ENCODE results near the gene ZRANB2. TPM values are rescaled to one million over a fixed set of nuclear protein-coding genes. Genes with fewer than 3 reads are reported as not detected.

The ZRANB2 gene
- total and polyA plus RNA-seq, 4 donors, result 12.7 to 44.3 (median 30.2) TPM

- no peaks in the 10 kb centered on the region for H3K36me3 ChIP-seq (ENCODE audit: control insufficient read depth in 4 of 4, insufficient read depth in 3 of 4, low read depth in 1 of 4, low read length in 3 of 4)
- H3K9ac ChIP-seq (ENCODE audit: low read depth in 1 of 2, low read length in 2 of 2), result no peak overlapping the region
- no peak overlapping the region for H3K27ac ChIP-seq (ENCODE audit: low read depth in 1 of 2, low read length in 2 of 2)
- TF ChIP-seq SP1 (IDR thresholded peaks at IDR 0.05) (no peak), RAD21 (IDR thresholded peaks at IDR 0.05) (no peak), ATF3 (IDR thresholded peaks at IDR 0.05) (no peak), HNF4G (IDR thresholded peaks at IDR 0.05) (no peak), GABPA (IDR thresholded peaks at IDR 0.05 in 1 of 2, conservative IDR thresholded peaks at IDR 0.05 in 1 of 2) (no peak), REST (IDR thresholded peaks at IDR 0.05) (no peak), TAF1 (conservative IDR thresholded peaks at IDR 0.05) (no peak), FOXA2 (IDR thresholded peaks at IDR 0.05) (no peak), YY1 (IDR thresholded peaks at IDR 0.05) (no peak), NR2F2 (IDR thresholded peaks at IDR 0.05) (no peak), HNF4A (conservative IDR thresholded peaks at IDR 0.05) (no peak), RXRA (IDR thresholded peaks at IDR 0.05) (no peak), FOXA1 (IDR thresholded peaks at IDR 0.05) (no peak)
- H3K4me1 ChIP-seq (ENCODE audit: control insufficient read depth in 4 of 4, insufficient read depth in 4 of 4, low read length in 3 of 4), result no peaks in the 10 kb centered on the region
- no peak for DNase-seq (ENCODE audit: low spot score)
- 99% methylated on average over 1 of the region's 1 CpG for WGBS
- no peaks in the 10 kb centered on the region for H3K9me3 ChIP-seq (ENCODE audit: control insufficient read depth in 4 of 4, low read length in 3 of 4)
- no peaks in the 10 kb centered on the region for H3K27me3 ChIP-seq (ENCODE audit: control insufficient read depth in 4 of 4, insufficient read depth in 4 of 4, low read length in 3 of 4)
- H3K4me3 ChIP-seq (ENCODE audit: low read depth in 1 of 3, low read length in 3 of 3), result no peak overlapping the region
These were observed 21.1 kb upstream of the ZRANB2 start for GRCh38 chr1:71101839-71102376.

GRCh38 chr1:71097428-71097827, 16.6 kb upstream of the ZRANB2 start:
- 90% methylated on average over 1 of the region's 1 CpG for WGBS
- Histone ChIP-seq H3K9me3 (ENCODE audit: control insufficient read depth in 4 of 4, low read length in 3 of 4) (no peaks in the 10 kb centered on the region), H3K4me1 (ENCODE audit: control insufficient read depth in 4 of 4, insufficient read depth in 4 of 4, low read length in 3 of 4) (no peaks in the 10 kb centered on the region), H3K36me3 (ENCODE audit: control insufficient read depth in 4 of 4, insufficient read depth in 3 of 4, low read depth in 1 of 4, low read length in 3 of 4) (no peaks in the 10 kb centered on the region), H3K9ac (ENCODE audit: low read depth in 1 of 2, low read length in 2 of 2) (no peak overlapping the region), H3K27ac (ENCODE audit: low read depth in 1 of 2, low read length in 2 of 2) (no peak overlapping the region), H3K4me3 (ENCODE audit: low read depth in 1 of 3, low read length in 3 of 3) (no peak overlapping the region), H3K27me3 (ENCODE audit: control insufficient read depth in 4 of 4, insufficient read depth in 4 of 4, low read length in 3 of 4) (no peaks in the 10 kb centered on the region)
- TF ChIP-seq ATF3 (IDR thresholded peaks at IDR 0.05), result no peak
- no peak for TF ChIP-seq RXRA (IDR thresholded peaks at IDR 0.05)
- TF ChIP-seq FOXA1 (IDR thresholded peaks at IDR 0.05), result no peak
- no peak for DNase-seq (ENCODE audit: low spot score)

GRCh38 chr1:71094913-71095312, 14.1 kb upstream of the ZRANB2 start:
- Histone ChIP-seq H3K9me3 (ENCODE audit: control insufficient read depth in 4 of 4, low read length in 3 of 4) (no peaks in the 10 kb centered on the region), H3K4me1 (ENCODE audit: control insufficient read depth in 4 of 4, insufficient read depth in 4 of 4, low read length in 3 of 4) (no peaks in the 10 kb centered on the region), H3K27me3 (ENCODE audit: control insufficient read depth in 4 of 4, insufficient read depth in 4 of 4, low read length in 3 of 4) (no peaks in the 10 kb centered on the region), H3K36me3 (ENCODE audit: control insufficient read depth in 4 of 4, insufficient read depth in 3 of 4, low read depth in 1 of 4, low read length in 3 of 4) (no peaks in the 10 kb centered on the region), H3K4me3 (ENCODE audit: low read depth in 1 of 3, low read length in 3 of 3) (no peak overlapping the region), H3K9ac (ENCODE audit: low read depth in 1 of 2, low read length in 2 of 2) (no peak overlapping the region), H3K27ac (ENCODE audit: low read depth in 1 of 2, low read length in 2 of 2) (no peak overlapping the region)
- DNase-seq (ENCODE audit: low spot score), result no peak
- 97% methylated on average over 2 of the region's 2 CpGs for WGBS
- no peak for TF ChIP-seq EGR1 (IDR thresholded peaks at IDR 0.05; ENCODE audit: low read depth in 2 of 2)
- no peak for TF ChIP-seq CTCF (IDR thresholded peaks at IDR 0.05; ENCODE audit: low read depth, low read length, missing input control)
- TF ChIP-seq SP1 (IDR thresholded peaks at IDR 0.05), result no peak
- TF ChIP-seq NR2F2 (IDR thresholded peaks at IDR 0.05), result no peak
- no peak for TF ChIP-seq YY1 (IDR thresholded peaks at IDR 0.05)
- TF ChIP-seq GABPA (IDR thresholded peaks at IDR 0.05 in 1 of 2, conservative IDR thresholded peaks at IDR 0.05 in 1 of 2), result no peak
- TF ChIP-seq RXRA (IDR thresholded peaks at IDR 0.05), result no peak
- no peak for TF ChIP-seq REST (IDR thresholded peaks at IDR 0.05)
- no peak for TF ChIP-seq TAF1 (conservative IDR thresholded peaks at IDR 0.05)
- TF ChIP-seq HNF4A (conservative IDR thresholded peaks at IDR 0.05), result no peak
- TF ChIP-seq HNF4G (IDR thresholded peaks at IDR 0.05), result no peak
- TF ChIP-seq MAX (IDR thresholded peaks at IDR 0.05), result no peak
- TF ChIP-seq JUND (IDR thresholded peaks at IDR 0.05), result no peak
- TF ChIP-seq ATF3 (IDR thresholded peaks at IDR 0.05), result no peak
- TF ChIP-seq FOXA2 (IDR thresholded peaks at IDR 0.05), result no peak

All from liver (tissue), 9 donors.